ENCODE measurements around the gene RAB12. TPM values are rescaled to one million over a fixed set of nuclear protein-coding genes. Genes with fewer than 3 reads are reported as not detected.

Gene RAB12
- total RNA-seq, 3 donors from 2014 or later, result 46.5 to 64.0 (median 55.0) TPM

DNA sequence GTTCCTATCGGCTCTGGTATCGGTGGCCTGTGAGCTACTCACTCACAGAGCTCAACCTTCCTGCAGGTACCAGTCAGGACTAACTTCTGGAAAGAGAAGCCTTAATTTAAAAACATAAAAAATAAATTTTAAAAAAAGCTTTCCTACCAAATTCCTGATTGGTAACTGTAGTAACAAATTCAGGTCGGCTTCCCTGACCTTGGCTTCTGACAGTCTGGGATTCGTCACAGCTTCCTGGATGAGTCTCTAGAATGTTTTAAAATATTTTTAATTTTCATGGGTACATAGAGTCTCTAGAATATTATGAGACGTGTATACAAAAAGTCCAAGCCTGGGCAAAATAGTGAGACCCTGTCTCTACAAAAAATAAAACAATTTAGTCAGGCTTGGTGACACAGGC is 51.1 kb downstream of the RAB12 start:
- no peak overlapping the region for H3K4me3 ChIP-seq
- no peaks in the 10 kb centered on the region for H3K27me3 ChIP-seq
- H3K27ac ChIP-seq, result no peak overlapping the region
- H3K9me3 ChIP-seq, result no peaks in the 10 kb centered on the region
- H3K36me3 ChIP-seq, result no peaks in the 10 kb centered on the region
- no peaks in the 10 kb centered on the region for H3K4me1 ChIP-seq
- DNase-seq (ENCODE audit: low spot score in 2 of 2), result no peak
- TF ChIP-seq, protein P1, sequence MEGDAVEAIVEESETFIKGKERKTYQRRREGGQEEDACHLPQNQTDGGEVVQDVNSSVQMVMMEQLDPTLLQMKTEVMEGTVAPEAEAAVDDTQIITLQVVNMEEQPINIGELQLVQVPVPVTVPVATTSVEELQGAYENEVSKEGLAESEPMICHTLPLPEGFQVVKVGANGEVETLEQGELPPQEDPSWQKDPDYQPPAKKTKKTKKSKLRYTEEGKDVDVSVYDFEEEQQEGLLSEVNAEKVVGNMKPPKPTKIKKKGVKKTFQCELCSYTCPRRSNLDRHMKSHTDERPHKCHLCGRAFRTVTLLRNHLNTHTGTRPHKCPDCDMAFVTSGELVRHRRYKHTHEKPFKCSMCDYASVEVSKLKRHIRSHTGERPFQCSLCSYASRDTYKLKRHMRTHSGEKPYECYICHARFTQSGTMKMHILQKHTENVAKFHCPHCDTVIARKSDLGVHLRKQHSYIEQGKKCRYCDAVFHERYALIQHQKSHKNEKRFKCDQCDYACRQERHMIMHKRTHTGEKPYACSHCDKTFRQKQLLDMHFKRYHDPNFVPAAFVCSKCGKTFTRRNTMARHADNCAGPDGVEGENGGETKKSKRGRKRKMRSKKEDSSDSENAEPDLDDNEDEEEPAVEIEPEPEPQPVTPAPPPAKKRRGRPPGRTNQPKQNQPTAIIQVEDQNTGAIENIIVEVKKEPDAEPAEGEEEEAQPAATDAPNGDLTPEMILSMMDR (IDR thresholded peaks at IDR 0.05), result no peak
- TF ChIP-seq POLR2AphosphoS5 (IDR thresholded peaks at IDR 0.05) (no peak), POLR2A (IDR thresholded peaks at IDR 0.05) (no peak)
- intact Hi-C loops (cut with DNase I; ENCODE audit: low total_unique reads), result no loop called here

DNA sequence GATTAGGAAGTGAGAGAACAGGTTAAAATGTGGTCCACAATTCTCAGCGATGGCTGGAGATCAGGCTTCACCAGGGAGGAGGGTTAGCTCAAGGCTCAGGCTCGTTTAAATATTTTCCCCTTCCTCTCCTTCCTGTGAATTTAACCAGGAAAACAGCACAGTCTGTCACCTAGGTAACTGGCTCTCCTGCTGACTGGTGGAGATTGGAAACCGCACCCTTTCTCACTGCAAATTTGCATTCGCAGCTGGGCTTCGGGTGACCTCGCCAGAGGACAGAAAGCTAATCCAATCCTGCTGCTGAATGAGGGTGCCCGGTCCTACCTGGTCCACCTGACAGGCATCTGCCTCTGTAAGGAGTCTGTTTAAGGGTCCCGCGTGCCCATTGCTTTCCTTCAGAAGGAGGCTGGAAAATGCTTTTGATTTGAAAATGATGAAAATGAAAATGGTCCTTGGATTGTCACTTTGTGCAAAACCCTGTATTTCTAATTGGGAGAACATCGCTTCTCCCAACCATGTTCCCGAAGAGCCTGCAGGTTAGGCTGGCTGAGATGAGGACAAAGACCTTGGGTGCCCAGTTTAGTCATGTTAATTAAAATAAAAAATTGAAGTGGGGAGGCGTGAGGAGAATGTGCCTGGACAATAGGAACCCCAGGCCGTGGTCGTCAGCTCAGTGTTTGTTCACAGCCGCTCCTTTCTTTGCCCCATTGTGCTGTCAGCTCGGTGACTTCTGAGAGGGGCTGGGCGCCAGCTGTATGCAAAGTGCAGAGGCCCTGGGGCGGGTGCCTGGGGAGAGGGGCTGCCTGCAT is 52.7 kb downstream of the RAB12 start:
- Histone ChIP-seq H3K27me3 (no peaks in the 10 kb centered on the region), H3K9me3 (no peaks in the 10 kb centered on the region), H3K36me3 (no peaks in the 10 kb centered on the region), H3K4me3 (no peak overlapping the region), H3K27ac (no peak overlapping the region), H3K4me1 (no peaks in the 10 kb centered on the region)
- intact Hi-C loops (cut with DNase I; ENCODE audit: low total_unique reads), result no loop called here
- TF ChIP-seq POLR2A (IDR thresholded peaks at IDR 0.05) (no peak), POLR2AphosphoS5 (IDR thresholded peaks at IDR 0.05) (no peak)
- TF ChIP-seq, protein P1 (IDR thresholded peaks at IDR 0.05), result no peak
- DNase-seq (ENCODE audit: low spot score in 2 of 2), result no peak

DNA sequence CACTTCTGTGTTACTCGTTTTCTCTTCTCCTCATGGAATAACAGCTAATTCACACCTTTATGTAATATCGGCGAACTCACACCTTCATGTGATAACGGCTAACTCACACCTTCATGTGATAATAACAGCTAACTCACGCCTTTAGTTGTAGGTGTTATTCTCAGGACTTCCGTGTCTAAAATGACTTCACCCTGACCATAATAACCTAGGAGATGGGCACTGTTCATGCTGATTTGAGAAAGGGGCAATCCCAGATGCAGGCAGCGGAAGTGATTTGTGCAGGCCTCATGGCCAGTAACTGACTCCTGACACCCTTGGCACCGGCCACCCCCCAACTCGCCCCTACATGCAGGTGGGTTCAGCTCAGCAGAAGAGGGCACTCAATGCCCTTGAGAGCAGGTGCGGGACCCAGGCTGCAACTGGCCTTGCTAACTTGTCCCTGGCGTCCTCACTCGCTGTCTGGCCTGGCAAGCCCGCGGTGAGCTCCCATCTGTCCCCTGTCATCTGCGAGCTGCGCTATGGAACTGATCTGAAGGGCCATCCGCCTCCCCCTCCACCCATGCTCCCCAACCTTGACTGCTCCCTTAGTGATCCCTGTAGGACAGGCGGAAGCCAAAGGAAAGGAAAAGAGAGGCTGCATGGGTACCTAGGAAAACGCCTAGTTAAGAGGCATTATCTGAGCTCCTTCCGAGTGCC is 53.5 kb downstream of the RAB12 start:
- TF ChIP-seq POLR2AphosphoS5 (IDR thresholded peaks at IDR 0.05), result no peak
- TF ChIP-seq, protein P1 (IDR thresholded peaks at IDR 0.05), result no peak
- no peak for TF ChIP-seq POLR2A (IDR thresholded peaks at IDR 0.05)
- H3K4me3 ChIP-seq, result no peak overlapping the region
- intact Hi-C loops (cut with DNase I; ENCODE audit: low total_unique reads), result no loop called here

DNA sequence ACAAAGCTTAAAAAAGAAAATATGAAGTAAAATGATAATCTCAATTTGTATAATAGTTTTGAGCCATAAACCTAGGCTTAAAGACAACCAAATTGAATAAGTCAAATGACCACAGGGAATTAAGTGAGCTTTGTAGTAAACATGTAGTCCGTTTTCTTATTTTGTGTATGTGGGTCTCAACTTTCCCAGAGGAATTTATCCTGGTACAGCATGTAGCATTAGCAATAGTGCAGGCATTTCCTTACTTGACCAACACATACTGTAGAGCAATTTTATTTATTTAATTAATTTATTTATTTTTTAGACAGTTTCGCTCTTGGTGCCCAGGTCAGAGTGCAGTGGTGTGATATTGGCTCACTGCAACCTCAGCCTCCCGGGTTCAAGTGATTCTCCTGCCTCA is 58.6 kb downstream of the RAB12 start:
- H3K36me3 ChIP-seq, result no peaks in the 10 kb centered on the region
- DNase-seq (ENCODE audit: low spot score in 2 of 2), result no peak
- H3K4me1 ChIP-seq, result no peaks in the 10 kb centered on the region
- no peak overlapping the region for H3K27ac ChIP-seq
- no peaks in the 10 kb centered on the region for H3K27me3 ChIP-seq
- no peak overlapping the region for H3K4me3 ChIP-seq
- no peaks in the 10 kb centered on the region for H3K9me3 ChIP-seq
- TF ChIP-seq POLR2A (IDR thresholded peaks at IDR 0.05) (no peak), POLR2AphosphoS5 (IDR thresholded peaks at IDR 0.05) (no peak)
- TF ChIP-seq, protein P1 (IDR thresholded peaks at IDR 0.05), result no peak
- intact Hi-C loops (cut with DNase I; ENCODE audit: low total_unique reads), result no loop called here

More for the DNA sequence above, 53.5 kb downstream of the RAB12 start:
- Histone ChIP-seq H3K27ac (no peak overlapping the region), H3K36me3 (no peaks in the 10 kb centered on the region), H3K9me3 (no peaks in the 10 kb centered on the region), H3K4me1 (no peaks in the 10 kb centered on the region), H3K27me3 (no peaks in the 10 kb centered on the region)
- DNase-seq (ENCODE audit: low spot score in 2 of 2), result no peak

DNA sequence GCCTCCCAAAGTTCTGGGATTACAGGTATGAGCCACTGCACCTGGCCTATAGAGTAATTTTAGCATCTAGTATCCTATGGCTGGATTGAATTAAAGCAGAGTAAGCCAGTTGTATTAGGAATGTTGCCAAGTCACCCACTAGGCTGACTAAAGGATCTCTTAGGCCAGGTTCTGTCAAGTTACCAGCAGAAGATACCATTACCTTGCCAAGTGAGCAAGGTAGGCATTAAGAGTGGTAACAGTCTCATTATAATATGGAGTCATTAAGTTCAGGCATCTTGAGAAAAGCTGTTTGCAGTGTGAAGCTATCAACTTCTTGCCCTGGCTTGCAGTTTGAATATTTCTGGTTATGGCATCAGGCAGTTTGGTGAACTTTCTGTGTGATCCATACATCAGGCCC is 59.1 kb downstream of the RAB12 start:
- TF ChIP-seq, protein P1 (IDR thresholded peaks at IDR 0.05), result no peak
- TF ChIP-seq POLR2AphosphoS5 (IDR thresholded peaks at IDR 0.05) (no peak), POLR2A (IDR thresholded peaks at IDR 0.05) (no peak)
- H3K4me3 ChIP-seq, result no peak overlapping the region
- no peaks in the 10 kb centered on the region for H3K4me1 ChIP-seq
- intact Hi-C loops (cut with DNase I; ENCODE audit: low total_unique reads), result no loop called here
- no peaks in the 10 kb centered on the region for H3K27me3 ChIP-seq
- H3K9me3 ChIP-seq, result no peaks in the 10 kb centered on the region
- DNase-seq (ENCODE audit: low spot score in 2 of 2), result no peak
- no peaks in the 10 kb centered on the region for H3K36me3 ChIP-seq
- H3K27ac ChIP-seq, result no peak overlapping the region

Measured in breast epithelium (tissue), 4 donors.